NCI-H1048 (cell line): ENCODE results near the gene PCMT1.
"Not testable (repeated sequence)": the region's sequence is repeated elsewhere in the genome, so short reads cannot be mapped to it uniquely, and the experiment has no call there.

Experiments used
- DNase-seq: peaks from one replicate; lab custom pipeline; 2025; lab: John Stamatoyannopoulos, UW

Gene PCMT1

GRCh38 chr6:149749594-149750135 is at the start of gene PCMT1:
TSS of gene PCMT1 (plus strand) at chr6:149749741. CDS start at chr6:149749902, 161 bp downstream.
- DNase-seq = peak; percentile 64

GRCh38 chr6:149701714-149702113 is 47.8 kb upstream of the PCMT1 start:
- no peak for DNase-seq

DNA sequence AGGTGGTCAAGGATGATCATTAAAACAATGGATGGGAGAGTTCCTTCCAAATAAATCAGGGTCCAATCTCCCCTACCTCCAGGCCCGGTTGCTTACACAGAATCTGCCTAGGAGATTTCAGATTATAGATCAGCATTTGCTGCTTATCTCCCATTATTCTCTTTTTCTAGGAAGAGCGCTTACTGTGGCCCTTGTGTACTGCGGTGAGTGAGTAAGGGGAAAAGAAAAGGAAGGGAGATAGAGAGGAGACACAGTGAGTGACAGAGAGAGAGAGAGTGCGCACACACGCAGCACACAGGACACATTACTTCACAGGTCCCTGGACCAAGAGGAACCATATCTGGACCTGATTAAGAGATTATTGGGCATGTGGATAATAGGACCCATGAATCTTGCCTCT is 37.8 kb upstream of the PCMT1 start:
- no peak for DNase-seq

DNA sequence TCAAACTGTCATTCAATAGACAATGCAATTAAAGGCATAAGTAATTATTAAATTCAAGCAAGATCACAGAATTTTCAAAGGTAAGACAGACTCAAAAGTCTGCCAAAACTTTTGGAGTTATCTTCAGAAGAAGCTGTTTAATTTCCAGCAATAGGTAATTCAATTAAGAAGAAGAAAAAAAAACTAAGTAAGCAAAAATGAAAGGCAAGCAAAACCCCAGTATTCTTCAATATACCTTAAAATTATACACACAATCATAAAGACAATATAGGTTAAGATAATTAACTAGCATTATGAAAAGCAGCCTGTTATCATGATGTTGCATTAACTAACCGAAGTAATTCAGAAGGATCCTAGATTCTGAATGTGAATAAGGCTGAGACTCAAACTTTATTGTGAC is 35.1 kb upstream of the PCMT1 start:
- no peak for DNase-seq

- no peak for DNase-seq
Observed at GRCh38 chr6:149716181-149716963, 33.2 kb upstream of the PCMT1 start.

DNA sequence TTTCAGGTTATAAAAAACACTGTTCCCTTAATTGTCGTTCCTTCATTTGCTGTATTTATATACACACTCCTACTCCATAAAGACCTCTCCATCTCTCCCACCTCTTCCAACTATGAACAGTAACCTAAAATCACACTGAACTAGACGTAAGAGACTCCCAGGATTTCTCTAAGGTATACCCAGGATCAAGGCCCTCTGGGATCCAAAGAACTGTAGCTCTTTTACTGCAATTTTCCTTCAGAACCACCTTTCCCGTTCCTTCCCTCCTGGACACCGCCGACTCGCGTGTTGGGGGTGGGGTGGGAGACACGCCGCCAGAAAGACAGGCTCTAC is 32.3 kb upstream of the PCMT1 start:
- DNase-seq = no peak

DNA sequence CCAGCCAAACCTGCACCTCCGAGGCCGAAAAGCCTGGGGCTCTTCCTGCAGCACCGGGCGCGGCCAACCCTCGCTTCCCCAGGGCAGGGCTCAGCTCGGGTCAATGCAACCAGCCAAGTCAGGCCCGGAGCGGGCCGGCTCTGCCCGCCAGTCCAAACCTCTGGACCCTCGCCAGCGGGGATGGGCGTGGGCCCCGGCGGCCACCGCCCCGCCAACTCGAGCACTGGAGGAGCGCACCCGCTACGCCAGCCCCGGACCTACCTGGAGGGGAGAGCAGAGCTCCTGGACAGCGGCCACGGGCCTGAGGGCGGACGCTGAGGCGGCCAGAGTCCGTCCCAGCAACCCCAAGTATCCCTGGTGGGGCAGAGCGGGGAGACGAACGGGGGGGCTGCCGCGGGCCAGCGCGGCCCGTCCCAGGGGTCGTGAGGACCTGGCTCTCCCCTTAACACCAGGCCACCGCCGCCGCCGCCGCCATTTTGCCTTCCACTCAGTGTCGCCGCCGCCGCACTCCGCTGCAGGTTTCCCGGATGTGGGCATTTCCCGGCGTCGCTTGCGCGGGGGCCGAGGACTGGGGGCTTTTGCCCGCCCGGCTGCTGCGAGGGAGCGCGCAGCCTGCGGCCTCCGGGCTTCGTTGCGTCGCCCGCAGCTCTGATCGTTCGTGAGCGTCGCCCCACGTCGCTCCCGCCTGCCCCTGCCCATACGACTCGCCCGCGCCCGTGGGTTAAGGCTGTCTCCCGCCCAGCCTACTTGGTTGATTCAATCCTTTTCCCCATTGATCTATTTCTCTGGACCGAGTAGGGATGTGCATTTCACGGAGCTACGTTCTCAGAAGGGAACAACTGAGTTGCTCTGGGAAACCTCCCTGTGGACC is 31.7 kb upstream of the PCMT1 start, which contains the start of gene LATS1:
Gene LATS1 (minus strand): TSS at position 514 of the 871 bp plus-strand sequence. CDS start 15,975 bp downstream, outside the sequence.
- peak; percentile 74 for DNase-seq

DNA sequence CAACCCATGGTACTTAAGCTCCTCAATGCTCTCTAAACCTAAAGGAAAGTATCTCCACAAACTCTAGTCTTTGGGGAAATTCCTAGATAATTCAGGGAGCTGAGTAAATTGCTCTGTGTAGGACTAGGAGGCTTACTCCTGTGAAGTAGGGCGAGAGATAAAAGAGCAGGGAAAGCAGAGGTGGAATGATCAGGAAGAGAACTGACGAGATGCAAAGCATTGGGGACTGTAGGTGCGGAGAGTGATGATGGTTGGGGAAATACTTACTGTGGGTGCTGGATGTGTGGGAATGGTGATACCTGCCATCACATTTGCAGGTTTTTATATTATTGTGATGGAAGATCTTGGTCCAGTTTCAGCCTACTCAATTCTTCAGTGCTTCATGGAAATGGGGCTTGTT is 30.0 kb upstream of the PCMT1 start:
- no peak for DNase-seq

DNA sequence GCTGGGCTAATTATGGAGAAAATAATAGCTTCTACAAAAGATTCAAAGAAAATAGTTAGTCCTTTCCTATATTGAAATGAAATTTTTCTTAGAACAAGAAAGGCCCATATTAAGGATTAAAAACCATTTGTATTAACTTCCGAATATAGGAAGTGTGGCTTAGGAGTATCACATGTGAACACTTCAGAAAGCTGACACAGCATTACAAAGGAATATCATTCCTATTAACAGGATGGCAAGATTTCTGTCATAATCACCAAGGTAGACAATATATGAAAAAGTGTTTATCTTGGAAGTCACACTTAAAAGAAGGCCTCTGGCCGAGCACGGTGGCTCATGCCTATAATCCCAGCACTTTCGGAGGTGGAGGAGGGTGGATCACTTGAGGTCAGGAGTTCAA is 26.3 kb upstream of the PCMT1 start:
- DNase-seq = no peak

DNA sequence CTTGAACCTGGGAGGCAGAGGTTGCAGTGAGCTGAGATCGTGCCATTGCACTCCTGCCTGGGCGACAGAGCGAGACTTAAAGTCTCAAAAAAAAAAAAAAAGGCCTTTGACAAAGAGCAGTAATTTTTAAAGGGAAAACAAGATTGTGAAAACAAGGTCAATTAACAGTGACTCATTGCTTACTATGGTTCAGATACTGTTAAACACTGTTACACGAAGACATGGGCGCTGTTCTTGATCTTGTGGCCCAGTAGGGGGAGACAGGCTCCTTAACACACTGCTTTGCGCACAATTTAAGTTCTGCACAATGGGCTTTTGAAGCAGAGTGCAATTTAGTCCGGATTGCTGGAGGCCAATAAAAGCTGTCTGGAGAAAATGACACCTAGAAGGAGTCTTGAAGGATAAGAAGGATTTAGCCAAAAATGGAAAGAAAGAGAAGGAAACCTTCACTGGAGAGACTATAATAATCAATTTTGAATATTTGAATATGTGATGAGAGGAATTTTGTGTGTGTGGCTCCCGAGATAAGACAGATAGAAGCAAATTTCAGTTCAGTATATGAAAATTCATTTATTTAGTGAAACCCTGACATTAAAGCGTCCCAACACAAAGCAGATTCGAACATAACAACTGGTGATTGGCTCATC is 25.6 kb upstream of the PCMT1 start:
- peak; percentile 36 for DNase-seq

DNA sequence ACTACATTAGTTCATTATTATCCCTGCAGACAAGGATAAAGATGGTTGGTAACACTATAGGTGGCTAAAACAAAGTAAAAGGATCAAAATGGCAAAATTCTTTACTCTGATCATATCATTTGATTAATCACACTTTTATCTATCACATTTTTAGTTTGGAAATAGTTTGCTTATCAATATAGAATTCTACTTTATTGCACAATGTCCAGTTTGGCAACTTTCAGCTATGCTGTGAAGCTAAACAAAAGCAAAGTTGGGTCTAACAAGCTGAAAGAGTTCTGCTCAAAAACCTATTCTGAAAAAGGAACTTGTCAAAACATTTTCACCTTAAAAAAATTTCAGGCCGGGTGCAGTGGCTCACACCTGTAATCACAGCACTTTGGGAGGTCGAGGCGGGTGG is 23.8 kb upstream of the PCMT1 start:
- DNase-seq = no peak

- DNase-seq = no peak
Observed at GRCh38 chr6:149727793-149728498, 21.6 kb upstream of the PCMT1 start.

- DNase-seq = no peak
Observed at GRCh38 chr6:149728499-149729234, 20.9 kb upstream of the PCMT1 start.

- no peak for DNase-seq
Observed at GRCh38 chr6:149729824-149730223, 19.7 kb upstream of the PCMT1 start.

- no peak for DNase-seq
Observed at GRCh38 chr6:149733089-149733720, 16.3 kb upstream of the PCMT1 start.

GRCh38 chr6:149734915-149735314 is 14.6 kb upstream of the PCMT1 start:
- DNase-seq = no peak

GRCh38 chr6:149745252-149745651 is 4.3 kb upstream of the PCMT1 start:
- not testable (repeated sequence) for DNase-seq

GRCh38 chr6:149746147-149746946 is 3.2 kb upstream of the PCMT1 start, which contains the start of gene NUP43:
TSS of gene NUP43 (minus strand) at chr6:149746529. CDS start at chr6:149746495, 34 bp downstream.
- peak; percentile 87 for DNase-seq

- not testable (repeated sequence) for DNase-seq
Observed at GRCh38 chr6:149749082-149749593, 403 bp upstream of the PCMT1 start.
